Pancreas (tissue), 10 donors: Measurements from ENCODE around the gene NYAP1. TPM values are rescaled to one million over a fixed set of nuclear protein-coding genes. Genes with fewer than 3 reads are reported as not detected.
A peak's percentile ranks its signal among the peaks of the same experiment; 100 is the strongest.
"Not testable (repeated sequence)": the region's sequence is repeated elsewhere in the genome, so short reads cannot be mapped to it uniquely, and the experiment has no call there.

Source experiments
- ATAC-seq, 4 donors: fragments of 200-7000 bp; cut with Tn5 transposase; one replicate each; pipeline versions ENCODE4 v1.8.0 to v1.9.1; 2020; ENCODE audit warnings: mild to moderate bottlenecking in 4 of 4, moderate library complexity in 4 of 4
- DNase-seq, 6 donors: peaks; one replicate each; pipeline ENCODE4 v3.0.0-alpha.2; 2020
- FAIRE-seq: peaks from 2 replicates; lab custom pipeline; 2012; peaks lifted over from hg19 to GRCh38; lab: Jason Lieb, UNC
- H3K27ac ChIP-seq, 4 donors: fragments of 200-600 bp; sonication (generic); 1 replicate in 3 of 4; 2 replicates in 1 of 4; pipeline versions ENCODE4 v1.5.0 to v1.8.0; 2020
- H3K27me3 ChIP-seq, 4 donors: fragments of 200-600 bp; one replicate each; pipeline ENCODE4 v1.8.0; 2021
- H3K36me3 ChIP-seq, 3 donors: fragments of 200-600 bp; sonication (generic) in 1 of 3; one replicate each; pipeline versions ENCODE4 v1.5.0 to v1.8.0; 2020 to 2021
- H3K4me1 ChIP-seq, 3 donors: fragments of 200-600 bp; one replicate each; pipeline ENCODE4 v1.8.0; 2021
- H3K4me3 ChIP-seq, 4 donors: fragments of 200-600 bp; sonication (generic) in 2 of 4; one replicate each; pipeline versions ENCODE4 v1.5.0 to v1.8.0; 2020 to 2021
- H3K9me3 ChIP-seq, 4 donors: fragments of 200-600 bp; one replicate each; pipeline ENCODE4 v1.8.0; 2021
- WGBS, 2 donors: extraction: QIAGEN DNeasy Blood & Tissue Kit; methylation state at CpG; one replicate each; pipeline ENCODE4 v1.1.7; 2013; 5-methylcytosine and 5-hydroxymethylcytosine counted together
- intact Hi-C, 3 donors: fragments of 100-400 bp; cut with DNase I; formaldehyde crosslinking; loops; one replicate each; pipeline versions ENCODE4 v1.11.1 to v1.14.2; 2022
- polyA plus RNA-seq, 2 donors: library from polyadenylated mRNA; stranded (reverse); fragments of 200-250 nt; gene quantifications; one replicate each; pipeline ENCODE4 v1.2.3, GENCODE V29; 2013
- total RNA-seq, 6 donors: library from RNA; stranded (reverse); fragmentation: NEBNext Ultra II Directional in 4 of 6; extraction: Animal tissue kit (Norgen Biotek cat#: 25700) in 4 of 6; gene quantifications; one replicate each; pipeline versions ENCODE4 v1.2.1 to v1.2.4, GENCODE V29; 2021 to 2023
- TF ChIP-seq, protein P1 (sequence below), 4 donors: fragments of 200-600 bp; sonication (generic) in 3 of 4; IDR thresholded peaks; one replicate each; pipeline versions ENCODE4 v1.5.0 to v1.8.0; 2021; ENCODE audit warnings: antibody characterized with exemption in 4 of 4
- donor health status: healthy with polysubstance abuse.
- donor health status: DM: no; HTN: no; CAD: no; lungs with moderate emphysema.
- donor health status: DM: no; HTN: no; CAD: no.
- donor health status: control.
- donor health status: control.
- donor health status: Bipolar disorder and iron deficiency.
- donor health status: DM: yes; HTN: yes; CAD: no.
- donor health status: DM: no; HTN: no; CAD: no.
- donor health status: DM: no; HTN: no; CAD: no.
- donor health status: DM: yes; HTN: yes; CAD: no.

NYAP1 gene
- total and polyA plus RNA-seq, 8 donors = 0.25 to 4.8 (median 0.96) TPM

DNA sequence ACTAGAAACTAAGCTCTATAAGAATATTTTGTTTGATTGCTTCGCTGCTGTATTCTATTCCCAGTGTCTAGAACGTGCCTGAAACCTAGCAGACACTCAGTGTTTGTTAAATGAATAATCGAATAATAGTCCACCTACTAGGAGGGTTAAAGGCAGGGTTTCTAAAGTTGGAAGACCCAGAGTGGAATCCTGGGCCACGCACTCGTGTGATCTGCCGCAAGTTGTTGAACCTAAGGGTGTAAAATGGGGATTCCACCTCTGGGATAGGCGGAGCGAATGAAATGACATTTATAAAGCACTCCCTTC, 54.6 kb downstream of the NYAP1 start:
- WGBS, 2 donors = 4 to 7% methylated on average over 8 of the region's 8 CpGs
- Histone ChIP-seq H3K27ac (peak overlapping the region in 3 of 4 donors; percentile 41 to 72 (median 64)), H3K36me3 (no peaks in the 10 kb centered on the region), H3K27me3 (no peaks in the 10 kb centered on the region), H3K9me3 (no peaks in the 10 kb centered on the region), H3K4me3 (peak overlapping the region in 1 of 4 donors; percentile 21), H3K4me1 (peaks cover 17 to 23% (median 19%) of the 10 kb centered on the region in 3 donors)
- DNase-seq = no peak
- intact Hi-C loops = loop anchor here in 1 of 3 donors (10.0 kb wide), 1 partner anchor 54 kb away; the partner anchor contains the start of gene NYAP1
- ATAC-seq = no peak
- TF ChIP-seq, protein P1, sequence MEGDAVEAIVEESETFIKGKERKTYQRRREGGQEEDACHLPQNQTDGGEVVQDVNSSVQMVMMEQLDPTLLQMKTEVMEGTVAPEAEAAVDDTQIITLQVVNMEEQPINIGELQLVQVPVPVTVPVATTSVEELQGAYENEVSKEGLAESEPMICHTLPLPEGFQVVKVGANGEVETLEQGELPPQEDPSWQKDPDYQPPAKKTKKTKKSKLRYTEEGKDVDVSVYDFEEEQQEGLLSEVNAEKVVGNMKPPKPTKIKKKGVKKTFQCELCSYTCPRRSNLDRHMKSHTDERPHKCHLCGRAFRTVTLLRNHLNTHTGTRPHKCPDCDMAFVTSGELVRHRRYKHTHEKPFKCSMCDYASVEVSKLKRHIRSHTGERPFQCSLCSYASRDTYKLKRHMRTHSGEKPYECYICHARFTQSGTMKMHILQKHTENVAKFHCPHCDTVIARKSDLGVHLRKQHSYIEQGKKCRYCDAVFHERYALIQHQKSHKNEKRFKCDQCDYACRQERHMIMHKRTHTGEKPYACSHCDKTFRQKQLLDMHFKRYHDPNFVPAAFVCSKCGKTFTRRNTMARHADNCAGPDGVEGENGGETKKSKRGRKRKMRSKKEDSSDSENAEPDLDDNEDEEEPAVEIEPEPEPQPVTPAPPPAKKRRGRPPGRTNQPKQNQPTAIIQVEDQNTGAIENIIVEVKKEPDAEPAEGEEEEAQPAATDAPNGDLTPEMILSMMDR (IDR thresholded peaks at IDR 0.05) = no peak
- FAIRE-seq = no peak

DNA sequence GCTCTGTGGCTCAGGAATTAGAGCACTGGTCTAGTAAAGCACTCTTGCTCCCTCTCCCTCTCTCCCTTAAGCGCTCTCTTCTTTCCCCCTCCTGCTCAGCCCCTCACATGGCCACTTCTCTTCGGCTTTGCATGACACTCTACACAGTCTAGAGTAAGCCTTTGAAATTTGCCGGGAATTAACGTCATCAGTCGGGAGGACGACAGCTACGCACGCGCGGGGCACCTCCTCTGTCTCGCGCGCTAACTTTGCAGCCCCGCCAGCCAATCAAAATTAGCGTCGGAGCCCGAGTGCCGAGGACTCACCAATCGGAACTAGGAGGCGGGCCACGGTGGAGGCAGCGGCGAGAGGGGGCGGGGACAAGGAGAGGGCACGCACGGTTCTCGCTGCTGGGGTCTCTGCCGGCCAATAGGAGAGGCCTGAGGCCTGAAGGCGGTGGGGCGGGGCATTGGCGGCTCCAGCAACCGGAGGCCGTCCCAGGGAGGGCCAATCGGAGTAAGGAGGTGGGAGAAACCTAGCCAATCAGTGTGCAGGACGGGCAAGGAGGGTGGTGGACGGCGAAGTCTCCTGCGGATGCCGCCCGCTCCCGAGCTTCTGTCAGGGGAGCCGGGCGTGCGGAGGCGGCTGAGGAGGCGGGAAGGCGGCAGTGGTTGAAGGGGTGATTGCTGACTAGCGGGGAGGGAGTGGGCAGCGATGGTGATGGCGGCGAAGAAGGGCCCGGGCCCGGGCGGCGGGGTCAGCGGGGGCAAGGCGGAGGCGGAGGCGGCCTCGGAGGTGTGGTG, 55.1 kb downstream of the NYAP1 start, which contains the start of gene AGFG2:
Gene AGFG2 (plus strand): TSS at position 550 of the 782 bp plus-strand sequence. CDS start 144 bp downstream, at position 694.
- Histone ChIP-seq H3K27ac (peak within 1 kb of the TSS; percentile 77 to 90 (median 87)), H3K27me3 (no peaks in the 10 kb centered on the region), H3K4me3 (peak within 1 kb of the TSS; percentile 66 to 76 (median 74)), H3K9me3 (no peaks in the 10 kb centered on the region), H3K4me1 (peaks cover 23 to 28% (median 23%) of the 10 kb centered on the region in 3 donors), H3K36me3 (no peaks in the 10 kb centered on the region)
- ATAC-seq (peak; percentile 93 to 97 (median 94)), FAIRE-seq (peak; percentile 96), DNase-seq (peak; percentile 99 to 100 (median 100))
- intact Hi-C loops = loop anchor here in 1 of 3 donors (10.0 kb wide), 1 partner anchor 54 kb away; the partner anchor contains the start of gene NYAP1
- TF ChIP-seq, protein P1 (IDR thresholded peaks at IDR 0.05) = no peak
- WGBS, 2 donors = 0% methylated on average over 58 to 60 of the region's 60 CpGs

DNA sequence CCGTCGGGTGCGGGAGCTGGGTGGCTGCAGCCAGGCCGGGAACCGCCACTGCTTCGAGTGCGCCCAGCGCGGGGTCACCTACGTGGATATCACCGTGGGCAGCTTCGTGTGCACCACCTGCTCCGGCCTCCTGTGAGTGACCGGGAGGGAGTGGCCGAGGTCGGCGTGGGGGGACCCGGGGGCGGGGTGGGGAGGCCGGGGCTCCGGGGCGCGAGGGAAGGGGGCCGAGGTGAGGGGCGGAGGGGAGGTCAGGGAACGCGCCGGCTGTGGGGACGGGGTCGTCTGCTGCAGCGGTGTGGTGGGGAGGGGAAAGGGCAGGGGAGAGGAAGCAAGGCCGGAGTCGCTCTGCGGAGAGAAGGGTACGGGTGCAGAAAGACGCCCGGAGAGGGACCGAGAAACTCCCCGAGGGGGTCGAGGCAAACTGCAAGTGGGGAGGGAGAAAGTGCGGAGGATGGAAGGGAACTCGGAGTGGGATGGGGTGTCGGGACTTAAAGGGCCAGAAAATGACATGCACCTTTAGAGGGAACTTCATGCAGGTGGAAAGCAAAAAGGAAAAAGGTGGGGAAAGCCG, 55.8 kb downstream of the NYAP1 start:
- DNase-seq = peak in 1 of 6 donors; percentile 43
- Histone ChIP-seq H3K27ac (peak overlapping the region; percentile 77 to 90 (median 87)), H3K27me3 (no peaks in the 10 kb centered on the region), H3K9me3 (no peaks in the 10 kb centered on the region), H3K4me1 (peaks cover 29 to 35% (median 29%) of the 10 kb centered on the region in 3 donors), H3K4me3 (peak overlapping the region; percentile 66 to 76 (median 74)), H3K36me3 (no peaks in the 10 kb centered on the region)
- peak in 3 of 4 donors; percentile 1 to 29 (median 3) for ATAC-seq
- TF ChIP-seq, protein P1 (IDR thresholded peaks at IDR 0.05) = no peak
- intact Hi-C loops = loop anchor here in 1 of 3 donors (10.0 kb wide), 1 partner anchor 55 kb away; the partner anchor contains the start of gene NYAP1
- no peak for FAIRE-seq
- WGBS, 2 donors = 1% methylated on average over 42 to 44 of the region's 44 CpGs

DNA sequence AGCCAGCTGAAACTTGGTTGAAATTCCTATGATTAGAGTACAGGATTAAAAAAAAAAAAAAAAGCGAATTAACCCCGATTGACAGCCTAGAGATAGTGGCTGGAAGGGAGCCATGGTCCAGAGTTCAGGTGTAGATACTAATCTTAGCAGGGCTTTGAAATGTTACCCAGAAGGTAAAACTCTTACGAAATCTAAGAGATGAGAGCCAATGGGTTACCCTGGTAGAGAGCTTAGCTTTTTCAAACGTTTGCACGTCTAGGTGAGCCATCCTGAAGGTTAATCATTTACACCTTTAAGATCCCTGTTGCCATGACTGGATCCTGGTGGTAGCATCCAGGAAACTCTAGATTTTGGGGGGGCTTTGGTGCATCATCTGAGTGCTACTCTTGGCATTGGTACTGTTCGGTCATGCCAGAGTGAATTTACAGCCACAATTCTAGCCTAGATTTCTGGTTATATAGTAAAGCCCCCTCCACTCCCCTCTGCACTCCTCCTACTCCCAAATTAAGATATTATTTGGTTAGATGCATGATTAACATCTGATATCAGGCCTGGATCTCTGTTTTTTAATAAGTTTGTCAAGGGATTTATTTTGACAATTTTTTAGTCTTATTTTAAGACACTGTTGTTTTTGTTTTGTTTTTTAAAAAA, 56.5 kb downstream of the NYAP1 start:
- DNase-seq = peak in 4 of 6 donors; percentile 80 to 87 (median 82)
- intact Hi-C loops = no loop called here
- Histone ChIP-seq H3K27ac (peak overlapping the region; percentile 77 to 90 (median 87)), H3K36me3 (no peaks in the 10 kb centered on the region), H3K27me3 (no peaks in the 10 kb centered on the region), H3K4me3 (peak overlapping the region; percentile 66 to 76 (median 74)), H3K9me3 (no peaks in the 10 kb centered on the region), H3K4me1 (peaks cover 29 to 42% (median 36%) of the 10 kb centered on the region in 3 donors)
- TF ChIP-seq, protein P1 (IDR thresholded peaks at IDR 0.05) = no peak
- peak; percentile 54 to 66 (median 58) for ATAC-seq
- 10 to 11% methylated on average over 6 of the region's 6 CpGs for WGBS, 2 donors
- no peak for FAIRE-seq

DNA sequence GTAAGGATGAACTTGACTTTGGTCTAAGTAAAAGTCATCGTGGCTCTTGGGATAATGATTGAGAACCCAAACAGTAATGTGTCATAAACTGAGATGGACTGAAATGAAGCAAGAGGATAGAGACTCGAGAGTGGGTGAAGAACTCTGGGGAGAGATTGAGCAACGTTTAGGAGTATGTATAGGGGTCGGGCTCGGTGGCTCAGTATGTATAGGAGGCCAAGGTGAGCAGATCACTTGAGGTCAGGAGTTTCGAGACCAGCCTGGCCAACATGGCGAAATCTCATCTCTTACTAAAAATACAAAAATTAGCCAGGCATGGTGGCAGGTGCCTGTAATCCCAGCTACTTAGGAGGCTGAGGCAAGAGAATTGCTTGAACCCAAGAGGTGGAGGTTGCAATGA, 57.6 kb downstream of the NYAP1 start:
- intact Hi-C loops, ATAC-seq, H3K9me3 ChIP-seq, H3K36me3 ChIP-seq, FAIRE-seq, DNase-seq, H3K4me3 ChIP-seq, H3K27me3 ChIP-seq: not testable (repeated sequence)
- 84 to 85% methylated on average over 7 of the region's 7 CpGs for WGBS, 2 donors
- Histone ChIP-seq H3K4me1 (peaks cover 34 to 53% (median 47%) of the 10 kb centered on the region in 3 donors), H3K27ac (peak overlapping the region in 2 of 4 donors; percentile 15 to 44)
